Gastrocnemius medialis (tissue), 4 donors: ENCODE measurements around the gene GP9.

Experiments
- POLR2A ChIP-seq, 2 donors: fragments of 450-650 bp; IDR thresholded peaks; one replicate each; pipeline ENCODE4 v1.6.1; 2017; ENCODE audit warnings: antibody characterized with exemption in 2 of 2, mild to moderate bottlenecking in 2 of 2, moderate library complexity in 2 of 2
- TF ChIP-seq, protein P1 (sequence below), 5 experiments: fragments of 450-650 bp in 3 of 5; fragments of 200-600 bp in 2 of 5; sonication (generic) in 2 of 5; IDR thresholded peaks in 4 of 5; conservative IDR thresholded peaks in 1 of 5; 1 replicate in 4 of 5; 2 replicates in 1 of 5; pipeline ENCODE4 v1.5.1; 2016 to 2019; ENCODE audit warnings: antibody characterized with exemption in 5 of 5, mild to moderate bottlenecking in 3 of 5, moderate library complexity in 3 of 5

DNA sequence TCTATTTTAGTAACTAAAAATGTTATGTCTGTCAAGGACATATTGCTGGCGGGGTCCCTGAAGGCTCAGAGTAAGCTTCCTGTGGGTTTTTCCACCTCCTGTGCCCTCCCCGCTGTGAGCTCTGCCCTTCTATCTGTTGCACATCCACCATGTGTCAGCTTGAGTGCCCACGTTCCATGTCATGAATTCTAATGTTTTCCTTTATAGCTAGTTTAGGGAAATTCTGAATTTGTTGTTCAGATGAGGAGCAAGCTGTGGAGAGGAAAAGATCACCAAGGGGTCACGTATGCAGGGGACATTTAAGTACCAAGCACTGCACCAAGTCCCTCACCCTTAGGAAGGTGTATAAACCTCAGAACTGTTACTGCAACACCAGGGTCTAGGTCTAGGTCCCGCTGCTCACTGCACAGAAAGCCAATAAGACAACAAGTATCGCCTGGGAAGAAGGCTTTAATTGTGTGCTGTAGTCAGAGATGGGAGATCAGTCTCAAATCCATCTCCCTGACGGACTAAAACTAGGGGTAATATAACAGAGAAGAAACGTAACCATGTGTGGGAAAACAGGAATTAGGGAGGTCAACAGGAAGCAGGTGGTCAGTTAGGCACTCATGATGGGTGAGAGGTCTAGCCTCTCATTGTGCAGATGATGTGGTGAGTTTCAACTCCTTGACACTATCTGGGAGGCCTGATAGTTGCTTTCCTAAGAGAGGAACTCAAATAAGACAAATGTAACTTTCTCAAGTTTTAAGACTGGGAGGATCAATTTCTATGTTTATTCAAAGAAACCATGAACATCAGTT is 9.7 kb downstream of the GP9 start:
- TF ChIP-seq, protein P1, sequence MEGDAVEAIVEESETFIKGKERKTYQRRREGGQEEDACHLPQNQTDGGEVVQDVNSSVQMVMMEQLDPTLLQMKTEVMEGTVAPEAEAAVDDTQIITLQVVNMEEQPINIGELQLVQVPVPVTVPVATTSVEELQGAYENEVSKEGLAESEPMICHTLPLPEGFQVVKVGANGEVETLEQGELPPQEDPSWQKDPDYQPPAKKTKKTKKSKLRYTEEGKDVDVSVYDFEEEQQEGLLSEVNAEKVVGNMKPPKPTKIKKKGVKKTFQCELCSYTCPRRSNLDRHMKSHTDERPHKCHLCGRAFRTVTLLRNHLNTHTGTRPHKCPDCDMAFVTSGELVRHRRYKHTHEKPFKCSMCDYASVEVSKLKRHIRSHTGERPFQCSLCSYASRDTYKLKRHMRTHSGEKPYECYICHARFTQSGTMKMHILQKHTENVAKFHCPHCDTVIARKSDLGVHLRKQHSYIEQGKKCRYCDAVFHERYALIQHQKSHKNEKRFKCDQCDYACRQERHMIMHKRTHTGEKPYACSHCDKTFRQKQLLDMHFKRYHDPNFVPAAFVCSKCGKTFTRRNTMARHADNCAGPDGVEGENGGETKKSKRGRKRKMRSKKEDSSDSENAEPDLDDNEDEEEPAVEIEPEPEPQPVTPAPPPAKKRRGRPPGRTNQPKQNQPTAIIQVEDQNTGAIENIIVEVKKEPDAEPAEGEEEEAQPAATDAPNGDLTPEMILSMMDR (IDR thresholded peaks at IDR 0.05 in 4 of 5, conservative IDR thresholded peaks at IDR 0.05 in 1 of 5): no peak
- TF ChIP-seq POLR2A (IDR thresholded peaks at IDR 0.05): no peak
